ENCODE measurements around the gene UBE3A.
A peak's percentile ranks its signal among the peaks of the same experiment; 100 is the strongest.

UBE3A gene

DNA sequence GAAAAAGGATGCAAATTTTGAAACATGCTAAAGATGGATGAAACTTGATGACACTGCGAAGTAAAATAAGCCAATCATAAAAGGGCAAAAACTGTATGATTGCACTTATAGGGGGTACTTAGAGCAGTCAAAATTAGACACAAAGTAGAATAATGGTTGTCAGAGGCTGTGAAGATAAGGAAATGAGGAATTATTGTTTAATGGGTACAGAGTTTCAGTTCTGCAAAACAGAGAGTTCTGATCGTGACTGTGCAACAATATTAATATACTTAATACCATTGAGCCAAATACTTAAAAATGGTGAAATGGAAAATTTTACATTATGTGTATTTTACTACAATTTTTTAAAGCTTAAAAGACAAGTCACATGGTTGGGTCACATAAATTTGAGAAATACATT, 35.1 kb downstream of the UBE3A start:
- no peak for DNase-seq (ENCODE audit: low read depth)

DNA sequence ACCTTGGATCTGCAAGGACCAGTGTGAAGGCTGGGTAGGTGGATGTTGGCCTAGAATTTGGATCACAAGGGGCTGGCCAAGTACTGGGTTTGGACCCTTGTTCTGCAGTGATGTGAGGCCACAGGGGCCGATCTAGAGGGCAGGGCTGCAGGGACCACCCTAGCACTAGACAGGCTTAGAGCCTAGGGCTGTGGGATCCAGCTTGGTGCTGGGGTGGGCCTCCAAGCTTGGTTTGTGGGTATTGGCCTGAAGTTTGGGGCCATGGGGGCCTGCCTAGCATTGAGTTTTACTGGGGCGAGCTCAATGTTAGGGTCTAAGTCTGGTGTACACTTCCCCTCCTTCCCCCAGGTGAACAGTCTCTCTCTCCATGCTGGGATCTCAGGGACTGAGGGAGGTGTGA, 36.5 kb downstream of the UBE3A start:
- no peak for DNase-seq (ENCODE audit: low read depth)

DNA sequence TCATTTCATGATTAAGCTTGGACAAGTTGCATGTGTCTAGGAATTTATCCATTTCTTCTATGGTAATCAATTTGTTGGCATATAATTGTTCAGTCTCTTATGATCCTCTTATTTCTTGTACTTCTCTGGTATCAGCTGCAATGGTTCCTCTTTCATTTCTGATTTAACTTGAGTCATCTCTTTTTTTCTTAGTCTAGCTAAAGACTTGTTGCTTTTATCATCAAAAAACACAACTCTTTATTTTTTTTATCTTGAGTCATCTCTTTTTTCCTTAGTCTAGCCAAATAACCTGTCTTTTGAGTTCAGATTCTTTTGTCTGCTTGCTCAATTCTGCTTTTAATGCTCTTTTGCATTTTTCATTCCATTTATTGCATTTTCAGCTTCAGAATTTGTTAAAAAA, 37.3 kb downstream of the UBE3A start:
- DNase-seq (ENCODE audit: low read depth), result no peak

DNA sequence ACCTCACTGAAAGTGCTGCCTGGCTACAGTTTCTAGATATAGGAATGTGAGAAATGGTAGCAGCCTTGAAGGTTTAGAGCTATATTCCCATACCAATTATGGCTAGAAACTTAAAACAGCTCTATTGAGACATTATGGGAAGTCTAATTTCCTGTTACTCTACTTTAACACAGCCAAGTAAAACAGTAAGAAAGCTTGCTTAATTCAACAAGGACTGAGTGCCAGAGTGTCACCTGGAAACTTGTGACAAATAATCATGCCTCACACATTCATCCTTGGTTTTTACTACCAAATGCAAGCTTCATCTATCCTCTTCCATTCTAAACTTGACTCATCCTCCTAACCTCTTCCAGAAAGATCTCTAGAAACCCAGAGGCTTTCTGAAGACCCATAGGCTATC, 41.7 kb downstream of the UBE3A start:
- no peak for DNase-seq (ENCODE audit: low read depth)

DNA sequence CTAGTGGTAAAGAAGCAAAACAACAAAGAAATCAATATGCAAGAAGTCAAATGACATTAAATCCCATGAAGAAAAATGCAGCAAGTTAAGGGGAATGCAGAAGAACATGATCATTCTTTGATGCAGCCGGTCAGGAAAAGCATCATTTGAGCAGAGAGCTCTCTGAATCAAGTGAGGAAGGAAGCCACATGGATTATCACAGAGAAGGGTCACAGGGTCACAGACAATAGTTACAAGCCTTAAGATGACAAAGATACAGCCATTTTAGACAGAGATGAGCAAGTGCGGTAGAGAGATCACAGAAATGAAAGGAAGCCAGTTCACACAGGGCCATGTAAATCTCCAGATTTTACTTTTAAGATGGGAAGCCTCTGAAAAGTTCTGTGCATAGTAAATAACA, 43.9 kb downstream of the UBE3A start:
- no peak for DNase-seq (ENCODE audit: low read depth)

DNA sequence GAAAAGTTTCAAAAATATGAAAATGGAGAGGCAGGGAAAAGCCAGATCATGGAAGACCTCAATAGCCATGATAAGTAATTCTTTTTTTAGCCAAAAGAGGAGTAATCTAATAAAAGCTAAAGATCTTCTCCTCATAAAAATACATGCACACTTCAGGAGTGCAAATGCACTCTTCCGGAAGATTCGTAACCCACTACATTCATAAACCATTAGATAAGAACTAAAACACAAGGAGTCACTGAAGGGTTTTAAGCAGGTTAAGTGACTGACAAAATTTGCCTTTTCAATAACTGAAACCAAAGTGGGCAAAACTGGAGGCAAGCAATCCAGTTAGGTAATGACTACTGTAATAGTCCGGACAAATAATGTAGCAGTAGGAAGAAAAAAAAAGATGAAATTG, 46.0 kb downstream of the UBE3A start:
- no peak for DNase-seq (ENCODE audit: low read depth)

DNA sequence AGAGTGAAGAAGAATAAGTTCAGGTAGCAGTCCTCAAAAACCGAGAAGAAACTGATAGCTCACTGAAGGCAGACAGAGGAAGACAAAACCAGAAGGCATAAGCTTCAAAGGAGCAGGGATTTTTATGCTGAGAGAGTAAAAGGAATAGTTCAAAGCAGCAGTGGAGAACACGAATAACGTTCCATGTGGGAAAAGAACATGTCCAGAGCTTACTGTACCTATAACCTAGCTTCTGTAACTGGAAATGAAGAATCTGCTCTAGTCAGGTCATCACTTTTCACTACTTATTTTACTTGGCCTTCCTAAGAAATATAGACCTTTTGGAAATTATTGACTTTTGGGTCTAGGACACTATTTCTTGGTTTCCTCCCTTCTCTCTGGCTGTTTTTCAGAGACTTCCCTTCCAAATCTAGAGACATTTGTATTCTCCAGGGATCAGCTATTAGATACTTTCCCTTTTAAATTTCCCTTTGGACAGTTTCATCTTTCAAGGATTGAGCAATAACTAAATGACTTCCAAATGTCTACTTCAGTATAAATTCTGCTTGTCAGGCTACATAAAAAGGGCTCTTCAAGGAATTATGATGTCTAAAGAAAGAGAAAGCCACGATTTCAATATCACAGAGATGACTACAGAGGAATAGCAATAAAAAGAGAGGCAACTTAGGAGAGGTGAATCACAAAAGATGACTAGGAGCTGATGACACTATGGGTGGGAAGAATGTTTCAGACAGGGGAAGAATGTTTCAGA, 46.7 kb downstream of the UBE3A start:
- DNase-seq (ENCODE audit: low read depth), result peak; percentile 45

DNA sequence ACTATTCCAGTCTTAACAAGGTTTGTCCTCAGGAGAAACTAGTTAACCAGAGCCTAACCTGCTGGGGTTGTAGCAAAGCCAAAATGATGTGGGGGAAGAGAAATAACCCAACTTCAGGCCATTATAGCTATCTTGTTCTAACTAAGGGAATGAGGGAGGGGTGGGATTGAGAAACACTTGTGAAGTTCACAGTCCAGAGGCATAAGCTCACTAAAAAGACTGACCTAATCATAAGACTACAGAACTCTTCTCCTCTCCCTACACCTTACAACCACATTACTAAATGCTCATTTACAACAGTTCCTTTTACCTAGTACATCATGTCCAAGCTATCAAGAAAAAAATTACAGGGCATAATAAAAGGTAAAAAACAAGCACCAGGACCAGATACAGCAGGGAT, 52.8 kb downstream of the UBE3A start:
- DNase-seq (ENCODE audit: low read depth), result no peak

DNA sequence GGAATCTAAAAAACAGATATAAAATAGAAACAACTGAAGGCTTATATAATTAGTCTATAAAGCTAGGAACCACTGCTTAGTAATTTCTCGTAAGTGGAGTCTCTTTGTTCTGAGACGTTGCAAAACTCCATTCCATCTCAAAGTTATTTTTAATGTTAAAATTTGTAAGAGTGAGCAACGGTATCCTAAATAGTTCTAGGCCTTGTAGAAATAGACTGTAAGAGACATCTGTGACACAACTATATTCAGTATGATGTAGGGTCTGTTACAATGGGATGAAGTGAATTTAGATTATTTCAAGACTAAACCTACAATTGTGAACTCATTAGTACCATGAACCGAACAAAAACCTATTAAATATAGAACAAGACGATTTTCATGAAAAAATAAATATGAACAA, 57.2 kb downstream of the UBE3A start:
- DNase-seq (ENCODE audit: low read depth), result no peak

DNA sequence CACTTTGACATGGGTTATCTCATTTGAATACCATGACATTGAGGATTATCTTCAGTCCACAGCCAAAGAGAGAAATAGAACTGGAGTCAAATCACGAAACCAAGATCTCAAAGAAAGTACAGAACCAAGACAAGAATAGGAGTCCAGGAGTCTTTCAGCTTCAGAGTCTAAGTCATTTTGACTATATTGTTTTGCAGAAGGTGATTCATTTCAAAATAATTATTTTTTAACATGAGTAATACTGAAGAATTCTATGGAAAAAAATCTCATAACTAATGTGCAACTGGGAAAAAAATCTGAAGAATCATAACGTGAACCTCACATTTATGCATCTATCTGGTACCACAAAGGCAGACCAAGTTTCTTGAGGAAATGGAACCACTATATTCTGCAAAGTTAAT, 60.3 kb downstream of the UBE3A start:
- no peak for DNase-seq (ENCODE audit: low read depth)

DNA sequence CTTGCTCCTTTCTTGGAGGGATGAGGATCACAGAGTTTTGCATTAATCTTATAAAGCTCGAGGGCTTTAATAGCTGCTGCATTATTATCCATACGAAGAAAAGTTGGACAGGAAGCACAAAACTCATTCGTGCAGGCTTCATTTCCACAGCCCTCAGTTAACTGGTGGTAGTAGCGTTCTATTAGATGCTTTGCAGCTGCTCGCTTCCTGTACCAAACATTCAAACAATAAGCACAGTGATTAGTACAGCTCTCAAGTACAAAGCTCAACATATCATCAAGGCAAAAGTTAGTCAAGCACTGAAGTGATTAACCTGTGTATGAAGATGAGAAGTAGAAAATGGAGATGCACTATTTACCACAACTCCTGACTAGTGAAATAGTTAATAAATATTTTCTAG, 63.3 kb downstream of the UBE3A start:
- no peak for DNase-seq (ENCODE audit: low read depth)

DNA sequence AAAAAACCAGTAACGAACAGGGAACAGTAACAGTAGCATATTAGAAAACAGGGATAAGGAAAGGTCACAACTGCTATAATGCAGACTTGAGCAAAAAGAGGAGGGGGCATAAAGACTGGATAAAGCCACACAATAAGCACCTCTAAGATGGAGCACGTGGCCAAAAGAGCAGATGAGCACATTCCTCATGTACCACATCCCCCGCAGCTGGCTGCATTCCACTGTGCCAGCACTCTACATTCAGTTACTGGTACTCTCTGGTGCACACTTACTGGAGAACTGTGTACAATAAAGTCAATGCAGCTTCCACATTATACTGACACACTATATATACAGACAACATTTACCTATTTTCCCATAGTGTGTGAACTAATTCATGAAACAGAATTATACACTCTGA, 64.7 kb downstream of the UBE3A start:
- DNase-seq (ENCODE audit: low read depth), result no peak

DNA sequence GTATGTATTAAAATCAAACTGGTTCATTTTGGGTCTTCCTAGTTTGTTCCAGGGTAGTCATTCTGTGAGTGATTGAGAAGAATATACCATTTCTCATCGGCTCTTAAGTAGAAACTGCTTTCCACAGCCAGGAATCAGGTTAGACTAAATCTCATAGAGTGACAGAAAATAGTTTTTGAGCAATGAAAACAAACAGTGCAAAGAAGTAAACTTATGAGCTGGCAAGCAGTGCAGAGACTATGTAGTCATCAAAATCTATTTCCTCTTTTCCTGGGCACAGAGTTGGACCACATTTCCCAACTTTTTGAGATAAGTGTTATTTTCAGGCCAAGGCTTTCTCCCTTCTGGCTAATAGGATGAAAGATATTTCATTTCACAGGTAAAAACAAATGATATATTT, 66.5 kb downstream of the UBE3A start:
- no peak for DNase-seq (ENCODE audit: low read depth)

DNA sequence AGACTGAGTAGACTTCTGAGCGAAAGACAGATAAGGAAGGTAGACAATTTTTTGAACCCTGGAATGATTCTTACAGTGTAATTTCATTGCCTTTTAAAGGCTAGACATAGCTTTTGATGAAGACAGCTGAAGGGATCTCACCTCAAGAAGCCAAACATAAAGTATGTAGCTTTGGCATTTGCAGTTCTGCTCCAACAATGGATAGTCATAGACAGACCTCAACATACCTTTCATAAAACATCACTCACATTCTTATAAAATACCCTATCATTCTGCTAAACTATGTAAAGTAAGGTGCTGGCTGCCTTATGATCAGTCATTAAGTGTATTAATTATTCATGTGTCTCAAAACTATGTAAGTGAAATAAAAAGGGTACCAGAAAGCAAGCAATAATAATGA, 70.0 kb downstream of the UBE3A start:
- no peak for DNase-seq (ENCODE audit: low read depth)

DNA sequence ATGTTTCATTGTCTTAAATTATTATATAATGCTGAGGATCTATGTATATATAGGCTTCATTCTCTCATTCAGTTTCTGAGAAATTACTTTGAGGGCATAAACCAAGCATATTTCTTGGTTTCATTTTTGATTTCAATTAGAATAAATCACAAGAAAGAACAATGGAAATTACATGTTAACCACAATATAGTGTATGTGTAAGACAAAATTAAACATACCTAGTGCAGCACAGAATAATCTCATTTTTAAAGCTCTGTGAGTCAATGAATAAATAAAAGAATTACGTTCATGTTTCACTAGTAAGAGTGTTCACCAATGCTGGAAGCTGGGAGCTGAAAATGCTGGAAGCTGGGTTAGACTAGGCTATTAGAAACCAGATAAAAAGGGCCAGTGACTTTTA, 72.8 kb downstream of the UBE3A start:
- no peak for DNase-seq (ENCODE audit: low read depth)

DNA sequence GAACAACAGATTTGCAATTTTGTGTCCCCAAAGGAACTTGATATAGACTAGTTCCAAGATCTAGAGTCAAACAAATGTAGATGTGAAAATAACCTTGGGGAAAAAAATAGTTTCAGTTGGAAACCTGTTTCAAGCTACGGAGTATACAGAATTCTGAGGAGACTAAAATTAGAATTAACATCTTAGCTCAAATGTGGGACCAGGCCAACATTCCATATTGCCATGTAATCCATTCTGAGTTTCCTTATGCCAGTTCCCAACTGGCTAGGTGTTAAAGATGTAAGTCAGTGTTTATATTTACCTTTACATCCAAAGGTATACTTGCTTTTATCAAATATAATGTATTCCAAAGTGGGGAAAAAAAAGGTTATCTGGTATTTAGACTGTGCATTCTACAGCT, 76.3 kb downstream of the UBE3A start:
- no peak for DNase-seq (ENCODE audit: low read depth)

DNA sequence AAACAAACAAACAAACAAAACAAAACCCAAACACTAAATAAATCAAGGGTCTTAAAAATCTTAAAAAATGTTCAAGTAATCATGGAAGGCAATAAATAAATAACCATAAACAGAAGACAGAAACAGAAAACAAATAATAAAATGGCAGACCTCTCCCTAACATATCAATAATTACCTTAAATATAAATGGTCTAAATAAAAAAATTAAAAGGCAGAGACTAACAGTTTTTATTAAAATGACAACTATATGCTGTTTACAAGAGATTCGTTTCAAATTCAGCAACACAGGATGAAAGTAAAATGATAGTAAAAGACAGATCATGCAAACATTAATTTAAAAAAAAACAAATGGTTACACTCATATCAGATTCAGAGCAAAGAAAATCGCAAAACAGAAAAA, 91.1 kb downstream of the UBE3A start:
- DNase-seq (ENCODE audit: low read depth), result no peak

DNA sequence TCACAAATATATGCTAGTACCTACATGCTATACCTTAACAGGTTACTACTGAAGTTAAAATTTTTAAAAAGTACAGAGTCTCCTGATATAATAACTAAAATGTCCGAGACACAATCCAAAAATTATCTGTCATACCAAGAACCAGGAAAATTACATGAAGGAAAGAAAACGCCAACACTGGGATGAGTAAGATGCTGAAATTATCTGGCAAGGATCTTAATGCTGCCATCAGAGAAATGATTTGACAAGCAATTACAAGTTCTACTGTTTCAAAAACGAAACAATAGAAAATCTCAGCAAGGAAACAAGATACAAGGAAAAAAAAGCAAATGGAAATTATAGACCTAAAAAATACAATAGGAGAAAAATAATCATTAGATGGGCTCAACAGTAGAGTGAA, 92.5 kb downstream of the UBE3A start:
- DNase-seq (ENCODE audit: low read depth), result no peak

DNA sequence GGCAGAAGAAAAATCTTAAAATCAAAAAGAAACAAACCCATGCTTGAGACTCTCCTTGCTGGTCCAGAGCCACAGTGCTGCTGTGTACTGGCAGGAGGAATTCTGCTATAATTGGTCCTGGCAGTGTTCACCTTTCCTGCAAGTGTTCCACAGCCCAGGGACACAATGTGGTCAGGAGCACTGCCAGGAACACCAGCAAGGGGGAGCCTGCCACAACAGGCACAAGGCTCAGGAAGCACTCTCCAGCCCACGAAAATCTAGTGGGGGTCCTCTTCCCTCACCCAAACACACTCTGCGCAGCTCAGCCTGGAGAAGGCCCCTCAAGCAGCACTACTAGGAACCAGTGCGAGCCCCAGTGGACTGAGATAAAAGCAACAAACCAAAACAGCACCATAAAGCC, 92.9 kb downstream of the UBE3A start:
- no peak for DNase-seq (ENCODE audit: low read depth)

DNA sequence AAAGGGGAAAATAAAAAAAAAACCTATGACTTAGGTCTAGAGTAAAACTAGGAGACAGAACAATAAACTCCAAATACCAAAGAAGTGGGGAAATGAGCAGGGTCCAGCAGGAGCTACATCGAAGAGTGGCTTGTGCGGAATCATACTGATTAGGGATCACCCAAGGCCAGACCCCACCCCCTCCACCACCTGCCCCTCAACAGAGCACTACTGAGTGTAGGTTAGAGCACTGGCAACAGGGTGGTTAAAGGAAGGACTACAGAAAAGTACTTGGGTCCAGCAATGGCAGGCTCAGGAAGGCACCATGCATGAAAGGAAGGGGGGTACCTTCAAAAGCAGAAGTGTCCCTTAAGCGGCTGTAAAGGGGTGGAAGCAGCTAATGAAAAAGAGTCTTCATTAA, 96.2 kb downstream of the UBE3A start:
- DNase-seq (ENCODE audit: low read depth), result no peak

DNA sequence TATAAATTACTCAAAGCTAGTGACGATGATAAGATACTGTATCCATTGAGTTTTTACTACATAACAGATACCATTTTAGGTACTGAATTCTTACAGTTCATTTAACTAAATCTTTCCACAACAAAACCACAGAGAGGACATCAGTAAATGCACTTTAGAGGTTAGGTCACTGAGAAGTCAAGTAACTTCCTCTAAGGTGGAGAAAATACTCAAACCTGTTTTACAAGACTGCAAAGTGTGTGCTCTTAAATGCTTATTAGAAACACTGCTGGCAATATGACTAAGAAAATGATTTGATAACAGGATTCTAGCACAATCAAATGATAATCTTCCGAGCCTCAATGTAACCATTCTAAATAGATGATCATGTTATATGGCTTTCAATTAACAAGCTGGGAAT, 99.4 kb downstream of the UBE3A start:
- DNase-seq (ENCODE audit: low read depth), result no peak

DNA sequence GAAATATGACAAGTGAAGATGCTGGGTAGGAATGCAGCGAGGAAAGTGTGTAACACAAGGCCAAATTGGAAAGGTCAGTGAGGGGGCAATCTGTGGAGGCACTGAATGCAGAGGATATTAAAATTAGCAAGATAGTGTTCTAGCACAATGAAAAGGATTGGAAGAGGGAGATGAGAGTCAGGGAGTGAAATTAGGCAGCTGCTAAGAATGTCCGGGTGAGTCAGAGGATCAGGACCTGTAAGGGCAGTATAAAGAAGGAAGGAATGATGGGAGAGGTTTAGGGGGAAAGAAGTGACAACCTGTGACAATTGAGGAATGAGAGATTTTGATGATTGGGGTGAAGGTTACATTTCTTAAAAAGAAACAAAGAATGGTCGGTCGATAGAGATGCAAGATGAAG, 103.5 kb downstream of the UBE3A start:
- no peak for DNase-seq (ENCODE audit: low read depth)

DNA sequence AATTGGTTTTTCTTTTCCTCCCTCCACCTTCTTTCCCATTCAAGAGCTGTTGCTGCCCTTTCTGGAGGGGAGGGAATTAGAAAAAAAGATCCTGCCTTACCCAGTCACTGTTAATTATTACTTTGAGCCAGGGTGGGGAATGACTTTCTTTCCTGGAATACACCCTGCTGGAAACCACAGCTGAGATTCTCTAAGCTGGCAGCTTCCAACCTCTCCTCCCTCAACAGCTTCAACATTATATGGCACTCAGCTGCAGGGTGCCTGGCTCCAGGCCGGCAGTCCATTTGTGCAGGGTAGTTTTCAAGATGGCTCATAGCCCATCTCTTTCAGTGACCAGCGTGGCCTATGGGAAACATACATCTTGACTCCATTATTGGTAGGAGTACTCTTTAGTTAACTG, 105.8 kb downstream of the UBE3A start:
- DNase-seq (ENCODE audit: low read depth), result no peak

DNA sequence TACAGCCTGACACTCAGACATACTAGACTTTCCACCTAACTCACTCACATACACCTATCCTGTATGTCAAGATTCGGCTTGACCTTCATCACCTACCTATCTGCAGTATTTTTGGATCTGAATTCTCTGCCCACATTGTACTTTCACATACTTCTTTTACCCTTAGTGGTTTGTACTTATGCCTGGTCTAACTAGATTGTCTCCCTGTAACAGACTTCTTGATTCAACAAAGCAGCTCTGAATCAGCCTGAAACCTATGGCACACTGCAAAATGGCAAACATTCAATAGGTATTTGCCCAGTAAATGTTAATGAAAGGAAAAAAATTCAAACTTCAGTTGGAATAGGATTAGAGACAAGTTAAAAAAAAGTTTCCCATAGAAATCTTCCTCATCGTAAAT, 106.5 kb downstream of the UBE3A start:
- DNase-seq (ENCODE audit: low read depth), result no peak

DNA sequence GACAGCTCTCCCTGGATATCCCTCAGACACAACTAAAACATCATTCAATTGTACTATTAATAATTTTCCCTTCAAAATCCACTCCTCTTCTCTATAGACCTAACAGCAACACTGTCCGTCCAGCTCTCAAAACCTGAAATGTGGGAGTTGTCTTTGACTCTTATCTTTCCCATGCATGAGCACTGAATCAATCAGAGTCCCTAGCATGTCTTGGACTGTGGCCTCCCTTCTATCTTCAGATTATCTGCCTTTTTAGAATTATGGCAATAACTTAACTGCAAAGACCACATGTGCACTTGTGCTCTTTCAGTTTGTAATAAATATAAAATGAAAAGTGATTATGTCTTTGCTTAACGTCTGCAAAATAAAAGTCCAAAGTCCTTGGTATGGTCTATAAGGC, 107.0 kb downstream of the UBE3A start:
- DNase-seq (ENCODE audit: low read depth), result no peak

All from non-pigmented ciliary epithelial cell (primary cell).